Ovary (tissue), 3 donors: ENCODE measurements around the gene FARP1.

Source experiments
- CTCF ChIP-seq, 3 donors: fragments of 450-650 bp in 2 of 3; fragments of 200-600 bp in 1 of 3; IDR thresholded peaks; one replicate each; pipeline versions ENCODE4 v1.5.1 to v1.8.0; 2016 to 2022; ENCODE audit warnings: antibody characterized with exemption in 3 of 3, mild to moderate bottlenecking in 1 of 3
- EP300 ChIP-seq: sonication (generic); formaldehyde crosslinking; IDR thresholded peaks from one replicate; pipeline ENCODE4 v1.6.1; 2017; ENCODE audit warnings: antibody characterized with exemption
- POLR2A ChIP-seq: fragments of 450-650 bp; IDR thresholded peaks from one replicate; pipeline ENCODE4 v1.6.1; 2017; ENCODE audit warnings: antibody characterized with exemption, mild to moderate bottlenecking, moderate library complexity
- donor health status: DM: no; HTN: no; CAD: no.

- TF ChIP-seq CTCF (IDR thresholded peaks at IDR 0.05) (no peak), POLR2A (no peak), EP300 (no peak)
Observed at GRCh38 chr13:98372876-98373275, 230.0 kb downstream of the FARP1 start.
